ENCODE measurements around the gene CMIP.
A peak's percentile ranks its signal among the peaks of the same experiment; 100 is the strongest.

Gene CMIP

GRCh38 chr16:81481207-81481821 is 36.7 kb downstream of the CMIP start:
- Histone ChIP-seq H3K36me3 (replicated peaks) (no peaks in the 10 kb centered on the region), H3K4me3 (ENCODE audit: low read depth, low read length) (no peak overlapping the region), H3K27ac (peak overlapping the region; percentile 13), H3K27me3 (replicated peaks) (no peaks in the 10 kb centered on the region)
- in situ Hi-C loops (cut with HindIII; ENCODE audit: low pct_ligation_motif_present, low sequenced_read_pairs) = loop anchor here (25.0 kb wide), 1 partner anchor 231 kb away; no protein-coding TSS in a partner anchor
- TF ChIP-seq CTCF (IDR thresholded peaks at IDR 0.05; ENCODE audit: low read depth, low read length, missing control alignments) = peak; percentile 16
- DNase-seq = peak; percentile 48

- no peak for DNase-seq
- Histone ChIP-seq H3K36me3 (replicated peaks) (no peaks in the 10 kb centered on the region), H3K4me3 (ENCODE audit: low read depth, low read length) (no peak overlapping the region), H3K27ac (no peak overlapping the region), H3K27me3 (replicated peaks) (no peaks in the 10 kb centered on the region)
- in situ Hi-C loops (cut with HindIII; ENCODE audit: low pct_ligation_motif_present, low sequenced_read_pairs) = loop anchor here (25.0 kb wide), 1 partner anchor 230 kb away; no protein-coding TSS in a partner anchor
- no peak for TF ChIP-seq CTCF (IDR thresholded peaks at IDR 0.05; ENCODE audit: low read depth, low read length, missing control alignments)
Observed at GRCh38 chr16:81482329-81483063, 37.9 kb downstream of the CMIP start.

- peak overlapping the region; percentile 15 for H3K27ac ChIP-seq
- no peak overlapping the region for H3K4me3 ChIP-seq (ENCODE audit: low read depth, low read length)
- no peaks in the 10 kb centered on the region for H3K27me3 ChIP-seq (replicated peaks)
- DNase-seq = no peak
- no peak for TF ChIP-seq CTCF (IDR thresholded peaks at IDR 0.05; ENCODE audit: low read depth, low read length, missing control alignments)
- H3K36me3 ChIP-seq (replicated peaks) = no peaks in the 10 kb centered on the region
- in situ Hi-C loops (cut with HindIII; ENCODE audit: low pct_ligation_motif_present, low sequenced_read_pairs) = loop anchor here (25.0 kb wide), 1 partner anchor 229 kb away; no protein-coding TSS in a partner anchor
Observed at GRCh38 chr16:81483064-81483969, 38.7 kb downstream of the CMIP start.

- Histone ChIP-seq H3K36me3 (replicated peaks) (no peaks in the 10 kb centered on the region), H3K27ac (no peak overlapping the region), H3K27me3 (replicated peaks) (no peaks in the 10 kb centered on the region), H3K4me3 (ENCODE audit: low read depth, low read length) (no peak overlapping the region)
- DNase-seq = no peak
- in situ Hi-C loops (cut with HindIII; ENCODE audit: low pct_ligation_motif_present, low sequenced_read_pairs) = loop anchor here (25.0 kb wide), 1 partner anchor 228 kb away; no protein-coding TSS in a partner anchor
- no peak for TF ChIP-seq CTCF (IDR thresholded peaks at IDR 0.05; ENCODE audit: low read depth, low read length, missing control alignments)
Observed at GRCh38 chr16:81483970-81484595, 39.5 kb downstream of the CMIP start.

- H3K27me3 ChIP-seq (replicated peaks) = no peaks in the 10 kb centered on the region
- no peak for DNase-seq
- no peak overlapping the region for H3K4me3 ChIP-seq (ENCODE audit: low read depth, low read length)
- H3K36me3 ChIP-seq (replicated peaks) = no peaks in the 10 kb centered on the region
- TF ChIP-seq CTCF (IDR thresholded peaks at IDR 0.05; ENCODE audit: low read depth, low read length, missing control alignments) = no peak
- peak overlapping the region; percentile 89 for H3K27ac ChIP-seq
- in situ Hi-C loops (cut with HindIII; ENCODE audit: low pct_ligation_motif_present, low sequenced_read_pairs) = loop anchor here (25.0 kb wide), 1 partner anchor 227 kb away; no protein-coding TSS in a partner anchor
Observed at GRCh38 chr16:81484908-81485624, 40.5 kb downstream of the CMIP start.
